ENCODE data around the gene TMEM132C. TPM values are rescaled to one million over a fixed set of nuclear protein-coding genes. Genes with fewer than 3 reads are reported as not detected.

The TMEM132C gene
- total RNA-seq, 4 donors from 2014 or later = 0.13 to 7.6 (median 0.37) TPM

DNA sequence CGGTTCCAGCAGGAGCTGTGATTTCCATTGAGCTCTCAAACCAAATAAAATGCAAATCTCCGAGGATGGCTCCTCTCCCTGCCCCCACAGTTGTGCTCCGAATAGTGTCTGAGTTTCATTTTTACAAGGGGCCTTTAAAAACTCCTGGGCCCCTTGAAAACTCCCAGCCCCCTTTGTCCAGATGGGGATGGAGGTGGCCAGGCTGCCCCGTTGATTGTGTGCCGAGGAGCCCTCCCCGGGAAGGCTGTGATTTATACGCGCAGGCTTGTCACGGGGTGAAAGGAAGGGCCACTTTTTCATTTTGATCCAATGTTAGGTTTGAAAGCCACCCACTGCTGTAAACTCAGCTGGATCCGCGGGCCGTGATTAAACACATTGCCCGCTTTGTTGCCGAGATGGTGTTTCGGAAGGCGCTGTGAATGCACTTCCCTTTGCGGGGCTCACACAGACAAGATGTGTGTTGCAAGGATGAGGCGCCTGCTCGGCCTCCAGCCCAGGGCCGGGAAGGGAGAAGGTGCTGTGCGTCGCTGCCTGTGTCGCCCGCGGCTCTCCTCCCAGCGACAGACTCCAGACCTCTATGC, 98.8 kb downstream of the TMEM132C start:
- Histone ChIP-seq H3K9me3 (no peaks in the 10 kb centered on the region), H3K27ac (peak overlapping the region in 1 of 4 donors; percentile 48), H3K27me3 (peaks cover 0 to 14% (median 0%) of the 10 kb centered on the region in 4 donors), H3K4me1 (peaks cover 0 to 11% (median 0%) of the 10 kb centered on the region in 3 donors), H3K36me3 (no peaks in the 10 kb centered on the region), H3K4me3 (peak overlapping the region in 3 of 4 donors; percentile 19 to 58 (median 27))
- TF ChIP-seq, protein P1, sequence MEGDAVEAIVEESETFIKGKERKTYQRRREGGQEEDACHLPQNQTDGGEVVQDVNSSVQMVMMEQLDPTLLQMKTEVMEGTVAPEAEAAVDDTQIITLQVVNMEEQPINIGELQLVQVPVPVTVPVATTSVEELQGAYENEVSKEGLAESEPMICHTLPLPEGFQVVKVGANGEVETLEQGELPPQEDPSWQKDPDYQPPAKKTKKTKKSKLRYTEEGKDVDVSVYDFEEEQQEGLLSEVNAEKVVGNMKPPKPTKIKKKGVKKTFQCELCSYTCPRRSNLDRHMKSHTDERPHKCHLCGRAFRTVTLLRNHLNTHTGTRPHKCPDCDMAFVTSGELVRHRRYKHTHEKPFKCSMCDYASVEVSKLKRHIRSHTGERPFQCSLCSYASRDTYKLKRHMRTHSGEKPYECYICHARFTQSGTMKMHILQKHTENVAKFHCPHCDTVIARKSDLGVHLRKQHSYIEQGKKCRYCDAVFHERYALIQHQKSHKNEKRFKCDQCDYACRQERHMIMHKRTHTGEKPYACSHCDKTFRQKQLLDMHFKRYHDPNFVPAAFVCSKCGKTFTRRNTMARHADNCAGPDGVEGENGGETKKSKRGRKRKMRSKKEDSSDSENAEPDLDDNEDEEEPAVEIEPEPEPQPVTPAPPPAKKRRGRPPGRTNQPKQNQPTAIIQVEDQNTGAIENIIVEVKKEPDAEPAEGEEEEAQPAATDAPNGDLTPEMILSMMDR (IDR thresholded peaks at IDR 0.05) = no peak
- TF ChIP-seq POLR2A (IDR thresholded peaks at IDR 0.05) = no peak
- intact Hi-C loops (cut with DNase I) = no loop called here
- no peak for DNase-seq
- WGBS, 2 donors = 2 to 4% methylated on average over 17 to 21 of the region's 26 CpGs

DNA sequence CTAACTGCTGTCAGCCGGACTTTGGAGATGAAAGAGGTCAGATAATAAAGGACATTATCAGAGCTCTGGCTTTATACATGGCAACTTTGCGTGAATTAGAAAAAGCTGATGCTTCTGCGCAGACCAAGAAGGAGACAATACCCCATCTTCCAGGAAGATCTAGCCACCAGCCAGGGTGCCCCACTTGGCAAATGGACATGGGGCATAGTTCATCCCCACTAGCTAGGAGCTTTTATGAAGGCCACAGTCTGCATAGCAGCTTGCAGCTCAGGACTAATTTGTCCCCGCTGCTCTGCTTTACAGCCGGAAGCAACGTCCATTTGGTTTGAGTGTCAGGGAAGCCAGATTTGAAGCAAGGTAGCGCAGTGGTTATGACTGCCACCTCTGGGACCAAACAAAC, 101.0 kb downstream of the TMEM132C start:
- H3K9me3 ChIP-seq = no peaks in the 10 kb centered on the region
- DNase-seq = no peak
- no peaks in the 10 kb centered on the region for H3K36me3 ChIP-seq
- H3K4me3 ChIP-seq = no peak overlapping the region
- WGBS, 2 donors = 78 to 92% methylated on average over 7 of the region's 7 CpGs
- no peak overlapping the region for H3K27ac ChIP-seq
- TF ChIP-seq POLR2A (IDR thresholded peaks at IDR 0.05) = no peak
- TF ChIP-seq, protein P1 (IDR thresholded peaks at IDR 0.05) = no peak
- intact Hi-C loops (cut with DNase I) = no loop called here
- H3K27me3 ChIP-seq = peaks cover 0 to 14% (median 0%) of the 10 kb centered on the region in 4 donors
- H3K4me1 ChIP-seq = peaks cover 0 to 11% (median 0%) of the 10 kb centered on the region in 3 donors

DNA sequence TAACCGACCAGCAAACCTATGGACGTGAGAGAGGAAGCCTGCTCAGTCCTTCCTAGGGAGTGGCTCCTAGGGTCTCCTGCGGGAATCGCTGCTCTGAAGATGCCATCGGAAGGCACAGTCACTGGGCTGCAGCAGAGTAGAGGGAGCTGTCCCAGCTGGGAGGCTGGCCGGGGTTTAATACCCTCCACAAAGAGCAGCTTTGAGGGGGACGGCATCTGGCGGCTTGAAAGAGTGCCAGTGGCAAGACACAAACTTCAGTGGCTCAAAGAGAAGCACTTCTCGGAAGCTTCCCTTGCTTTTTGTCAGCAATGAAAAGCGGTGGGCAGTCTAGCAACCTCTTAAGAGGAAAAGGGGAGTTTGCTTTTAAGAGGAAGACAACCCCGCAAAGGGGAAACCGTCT, 114.6 kb downstream of the TMEM132C start:
- TF ChIP-seq, protein P1 (IDR thresholded peaks at IDR 0.05) = no peak
- no peak for TF ChIP-seq POLR2A (IDR thresholded peaks at IDR 0.05)

DNA sequence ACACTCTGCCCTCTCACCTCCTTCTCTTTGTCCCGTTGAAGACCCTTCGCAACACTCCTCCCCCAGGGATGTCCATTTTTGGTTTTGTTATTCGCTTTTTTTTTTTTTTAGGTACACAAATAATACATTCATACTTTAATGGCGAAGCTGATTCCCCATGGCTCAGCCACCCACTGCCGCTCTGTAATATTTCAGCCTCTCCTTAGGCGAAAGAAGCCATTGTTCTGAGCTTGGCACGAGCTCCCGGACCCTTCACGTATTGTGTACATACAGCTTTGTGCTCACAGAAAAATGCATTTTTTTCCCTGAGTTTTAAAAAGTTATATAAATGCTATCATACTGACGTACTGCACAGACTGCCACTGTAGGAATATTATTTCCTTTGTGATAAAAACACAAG, 115.0 kb downstream of the TMEM132C start:
- Histone ChIP-seq H3K27me3 (no peaks in the 10 kb centered on the region), H3K36me3 (no peaks in the 10 kb centered on the region), H3K27ac (no peak overlapping the region), H3K9me3 (peaks cover 0 to 11% (median 0%) of the 10 kb centered on the region in 3 donors), H3K4me1 (no peaks in the 10 kb centered on the region), H3K4me3 (no peak overlapping the region)
- no peak for DNase-seq
- intact Hi-C loops (cut with DNase I) = no loop called here
- no peak for TF ChIP-seq POLR2A (IDR thresholded peaks at IDR 0.05)
- TF ChIP-seq, protein P1 (IDR thresholded peaks at IDR 0.05) = no peak
- WGBS, 2 donors = 18 to 38% methylated on average over 10 of the region's 10 CpGs

More for the DNA sequence above, 114.6 kb downstream of the TMEM132C start:
- H3K4me3 ChIP-seq = no peak overlapping the region
- peaks cover 0 to 11% (median 0%) of the 10 kb centered on the region in 3 donors for H3K9me3 ChIP-seq
- H3K27me3 ChIP-seq = no peaks in the 10 kb centered on the region
- WGBS, 2 donors = 20 to 35% methylated on average over 5 to 7 of the region's 12 CpGs
- intact Hi-C loops (cut with DNase I) = no loop called here
- H3K36me3 ChIP-seq = no peaks in the 10 kb centered on the region
- no peaks in the 10 kb centered on the region for H3K4me1 ChIP-seq
- H3K27ac ChIP-seq = no peak overlapping the region
- DNase-seq = no peak

DNA sequence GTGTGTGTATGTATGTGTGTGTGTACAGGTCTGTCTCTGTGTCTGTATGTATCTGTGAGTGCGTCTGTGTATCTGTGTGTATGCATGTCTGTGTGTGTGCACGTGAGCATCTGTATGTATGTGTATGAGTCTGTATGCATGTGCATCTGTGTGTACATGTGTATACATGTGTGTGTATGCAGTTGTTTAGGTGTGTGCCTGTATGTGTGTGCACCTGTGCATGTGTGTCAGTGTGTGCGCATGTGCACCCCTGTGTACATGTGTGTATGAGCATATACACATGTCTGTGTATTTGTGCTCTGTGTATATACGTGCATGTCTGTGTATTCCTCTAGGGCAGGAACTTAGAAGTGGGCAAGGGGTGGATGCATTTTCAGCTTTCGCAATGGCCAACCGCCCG, 116.0 kb downstream of the TMEM132C start:
- WGBS, 2 donors = 92 to 93% methylated on average over 2 to 7 of the region's 7 CpGs
- Histone ChIP-seq H3K36me3 (no peaks in the 10 kb centered on the region), H3K4me3 (no peak overlapping the region), H3K4me1 (peaks cover 0 to 4% (median 0%) of the 10 kb centered on the region in 3 donors), H3K27ac (no peak overlapping the region), H3K9me3 (peaks cover 0 to 7% (median 0%) of the 10 kb centered on the region in 3 donors), H3K27me3 (no peaks in the 10 kb centered on the region)
- DNase-seq = no peak
- intact Hi-C loops (cut with DNase I) = no loop called here
- TF ChIP-seq POLR2A (IDR thresholded peaks at IDR 0.05) = no peak
- TF ChIP-seq, protein P1 (IDR thresholded peaks at IDR 0.05) = no peak

All from esophagus squamous epithelium (tissue), 5 donors.